Urinary bladder (tissue), 4 donors: ENCODE data around the gene ZNF816. TPM values are rescaled to one million over a fixed set of nuclear protein-coding genes. Genes with fewer than 3 reads are reported as not detected.
A peak's percentile ranks its signal among the peaks of the same experiment; 100 is the strongest.

Source experiments
- DNase-seq: peaks from one replicate; pipeline ENCODE4 v3.0.0-alpha.2; 2015; ENCODE audit errors: extremely low spot score
- H3K27ac ChIP-seq: one replicate; pipeline ENCODE4 v1.5.1; 2013; ENCODE audit warnings: low read depth, mild to moderate bottlenecking, moderate library complexity
- H3K36me3 ChIP-seq: one replicate; pipeline ENCODE4 v1.6.1; 2013; ENCODE audit warnings: mild to moderate bottlenecking, moderate library complexity; ENCODE audit not compliant: insufficient read depth
- H3K4me1 ChIP-seq: one replicate; pipeline ENCODE4 v1.6.1; 2013; ENCODE audit warnings: mild to moderate bottlenecking, moderate library complexity; ENCODE audit not compliant: insufficient read depth
- H3K4me3 ChIP-seq: one replicate; pipeline ENCODE4 v1.5.1; 2013; ENCODE audit warnings: low read depth, low read length
- WGBS: extraction: QIAGEN DNeasy Blood & Tissue Kit; methylation state at CpG from one replicate; pipeline ENCODE4 v1.1.7; 2013; 5-methylcytosine and 5-hydroxymethylcytosine counted together
- polyA plus RNA-seq: library from polyadenylated mRNA; stranded (reverse); fragments of 200-250 nt; gene quantifications from one replicate; pipeline ENCODE4 v1.2.3, GENCODE V29; 2013
- total RNA-seq: library from RNA; depleted of rRNA; stranded (reverse); fragments of >200 nt; gene quantifications from one replicate; pipeline ENCODE4 v1.2.3, GENCODE V29; 2014
- donor health status: healthy with polysubstance abuse.
- donor health status: healthy.

Gene ZNF816
- 27.4 TPM for total RNA-seq
- polyA plus RNA-seq, result 5.9 TPM

- Histone ChIP-seq H3K27ac (peak within 1 kb of the TSS; percentile 72), H3K36me3 (no peaks in the 10 kb centered on the region), H3K4me3 (peak within 1 kb of the TSS; percentile 53), H3K4me1 (peaks cover 2% of the 10 kb centered on the region)
- under 1% methylated on average over 55 of the region's 55 CpGs for WGBS
- peak; percentile 89 for DNase-seq
Measured at GRCh38 chr19:52962394-52963246, at the start of gene ZNF816. Gene ZNF816, minus strand, starts transcription at chr19:52962881. Its CDS starts 6,792 bp downstream, at chr19:52956089.

- H3K4me3 ChIP-seq, result no peak overlapping the region
- DNase-seq, result no peak
- 90% methylated on average over 6 of the region's 6 CpGs for WGBS
- H3K4me1 ChIP-seq, result no peaks in the 10 kb centered on the region
- H3K36me3 ChIP-seq, result no peaks in the 10 kb centered on the region
- no peak overlapping the region for H3K27ac ChIP-seq
Measured at GRCh38 chr19:53012006-53012405, 49.3 kb upstream of the ZNF816 start.

GRCh38 chr19:53010494-53010893 lies 47.8 kb upstream of the ZNF816 start:
- no peaks in the 10 kb centered on the region for H3K36me3 ChIP-seq
- WGBS, result 37% methylated on average over 9 of the region's 9 CpGs
- no peak overlapping the region for H3K27ac ChIP-seq

GRCh38 chr19:53008061-53008778 lies 45.5 kb upstream of the ZNF816 start:
- Histone ChIP-seq H3K4me1 (no peaks in the 10 kb centered on the region), H3K4me3 (no peak overlapping the region), H3K27ac (no peak overlapping the region), H3K36me3 (no peaks in the 10 kb centered on the region)
- 71% methylated on average over 25 of the region's 25 CpGs for WGBS
- DNase-seq, result no peak

More at GRCh38 chr19:53010494-53010893, 47.8 kb upstream of the ZNF816 start:
- no peak for DNase-seq
- H3K4me3 ChIP-seq, result no peak overlapping the region
- H3K4me1 ChIP-seq, result no peaks in the 10 kb centered on the region

GRCh38 chr19:53007606-53008005 lies 44.9 kb upstream of the ZNF816 start:
- Histone ChIP-seq H3K36me3 (no peaks in the 10 kb centered on the region), H3K4me3 (no peak overlapping the region), H3K27ac (no peak overlapping the region), H3K4me1 (no peaks in the 10 kb centered on the region)
- DNase-seq, result no peak
- 37% methylated on average over 5 of the region's 5 CpGs for WGBS

GRCh38 chr19:53007200-53007599 lies 44.5 kb upstream of the ZNF816 start:
- no peak for DNase-seq
- WGBS, result 58% methylated on average over 7 of the region's 7 CpGs
- H3K4me1 ChIP-seq, result no peaks in the 10 kb centered on the region
- no peaks in the 10 kb centered on the region for H3K36me3 ChIP-seq
- no peak overlapping the region for H3K4me3 ChIP-seq
- H3K27ac ChIP-seq, result no peak overlapping the region

GRCh38 chr19:53004242-53004641 lies 41.6 kb upstream of the ZNF816 start:
- 74% methylated on average over 5 of the region's 5 CpGs for WGBS
- no peak overlapping the region for H3K4me3 ChIP-seq
- H3K27ac ChIP-seq, result no peak overlapping the region
- no peaks in the 10 kb centered on the region for H3K36me3 ChIP-seq
- no peaks in the 10 kb centered on the region for H3K4me1 ChIP-seq
- DNase-seq, result no peak

GRCh38 chr19:53002479-53002878 lies 39.8 kb upstream of the ZNF816 start:
- Histone ChIP-seq H3K27ac (no peak overlapping the region), H3K4me1 (no peaks in the 10 kb centered on the region), H3K4me3 (no peak overlapping the region), H3K36me3 (no peaks in the 10 kb centered on the region)
- WGBS, result 19% methylated on average over 2 of the region's 2 CpGs
- DNase-seq, result no peak

- Histone ChIP-seq H3K27ac (no peak overlapping the region), H3K4me1 (no peaks in the 10 kb centered on the region), H3K36me3 (no peaks in the 10 kb centered on the region), H3K4me3 (no peak overlapping the region)
- DNase-seq, result no peak
- WGBS, result 70% methylated on average over 9 of the region's 9 CpGs
Measured at GRCh38 chr19:52997975-52998374, 35.3 kb upstream of the ZNF816 start.

- H3K4me1 ChIP-seq, result no peaks in the 10 kb centered on the region
- H3K36me3 ChIP-seq, result no peaks in the 10 kb centered on the region
- 90% methylated on average over 7 of the region's 7 CpGs for WGBS
- DNase-seq, result no peak
- H3K27ac ChIP-seq, result no peak overlapping the region
- no peak overlapping the region for H3K4me3 ChIP-seq
Measured at GRCh38 chr19:52995711-52996110, 33.0 kb upstream of the ZNF816 start.

- Histone ChIP-seq H3K4me1 (no peaks in the 10 kb centered on the region), H3K4me3 (peak overlapping the region; percentile 44), H3K36me3 (no peaks in the 10 kb centered on the region), H3K27ac (no peak overlapping the region)
- DNase-seq, result peak; percentile 69
- WGBS, result 1% methylated on average over 50 of the region's 50 CpGs
Measured at GRCh38 chr19:52993342-52994178, 30.9 kb upstream of the ZNF816 start.

- Histone ChIP-seq H3K36me3 (no peaks in the 10 kb centered on the region), H3K4me3 (peak overlapping the region; percentile 44), H3K4me1 (no peaks in the 10 kb centered on the region), H3K27ac (peak overlapping the region; percentile 15)
- DNase-seq, result no peak
- WGBS, result 17% methylated on average over 26 of the region's 26 CpGs
Measured at GRCh38 chr19:52992109-52993004, 29.7 kb upstream of the ZNF816 start.
